ENCODE measurements around the gene C9orf78.
A peak's percentile ranks its signal among the peaks of the same experiment; 100 is the strongest.

C9orf78 gene

GRCh38 chr9:129863059-129863690 lies 28.1 kb upstream of the C9orf78 start:
- TF ChIP-seq POLR2A (IDR thresholded peaks at IDR 0.05; ENCODE audit: low read depth, low read length), result no peak
- FAIRE-seq (peak; percentile 78), DNase-seq (ENCODE audit: insufficient read length, low spot score) (peak; percentile 67)

- TF ChIP-seq POLR2A (IDR thresholded peaks at IDR 0.05; ENCODE audit: low read depth, low read length), result no peak
- FAIRE-seq, result no peak
- DNase-seq (ENCODE audit: insufficient read length, low spot score), result no peak
These were observed 26.4 kb upstream of the C9orf78 start for GRCh38 chr9:129861447-129861827.

DNA sequence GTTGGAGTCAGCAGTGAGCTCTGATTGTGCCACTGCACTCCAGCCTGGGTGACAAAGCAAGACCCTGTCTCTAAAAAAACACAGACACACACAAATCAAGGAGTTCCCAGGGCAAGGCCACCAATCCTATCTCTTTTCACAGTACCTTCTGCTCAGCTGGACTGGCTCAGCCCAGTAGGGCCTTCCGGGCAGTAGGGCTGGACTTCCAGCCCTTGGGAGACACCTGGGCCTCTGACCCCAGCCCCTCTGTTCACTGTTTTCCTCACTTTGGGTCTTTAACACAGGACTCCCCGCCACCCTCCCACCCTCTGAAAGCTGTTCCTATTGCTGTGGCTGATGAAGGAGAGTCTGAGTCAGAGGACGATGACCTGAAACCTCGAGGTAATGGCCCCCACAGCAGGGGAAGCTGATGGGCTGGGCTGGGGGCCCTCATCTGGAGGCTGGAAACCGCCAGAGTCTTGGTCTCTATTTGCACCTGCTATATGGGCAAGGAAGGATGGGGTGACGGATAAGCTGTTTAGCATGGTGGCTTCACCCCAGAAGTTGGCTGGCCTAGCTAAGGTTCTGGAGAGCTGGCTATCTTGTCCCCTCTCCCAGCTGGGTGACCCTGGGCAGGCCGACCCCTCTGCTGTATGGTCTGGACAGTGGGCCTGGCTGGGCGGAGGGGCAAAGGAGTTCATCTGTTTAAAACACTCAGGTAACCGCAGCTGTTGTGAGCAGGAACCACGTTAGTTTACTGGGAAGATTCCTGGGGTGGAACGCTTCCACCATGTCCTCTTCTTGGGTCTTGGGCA lies 25.8 kb upstream of the C9orf78 start:
- TF ChIP-seq POLR2A (IDR thresholded peaks at IDR 0.05; ENCODE audit: low read depth, low read length), result no peak
- FAIRE-seq (no peak), DNase-seq (ENCODE audit: insufficient read length, low spot score) (no peak)

DNA sequence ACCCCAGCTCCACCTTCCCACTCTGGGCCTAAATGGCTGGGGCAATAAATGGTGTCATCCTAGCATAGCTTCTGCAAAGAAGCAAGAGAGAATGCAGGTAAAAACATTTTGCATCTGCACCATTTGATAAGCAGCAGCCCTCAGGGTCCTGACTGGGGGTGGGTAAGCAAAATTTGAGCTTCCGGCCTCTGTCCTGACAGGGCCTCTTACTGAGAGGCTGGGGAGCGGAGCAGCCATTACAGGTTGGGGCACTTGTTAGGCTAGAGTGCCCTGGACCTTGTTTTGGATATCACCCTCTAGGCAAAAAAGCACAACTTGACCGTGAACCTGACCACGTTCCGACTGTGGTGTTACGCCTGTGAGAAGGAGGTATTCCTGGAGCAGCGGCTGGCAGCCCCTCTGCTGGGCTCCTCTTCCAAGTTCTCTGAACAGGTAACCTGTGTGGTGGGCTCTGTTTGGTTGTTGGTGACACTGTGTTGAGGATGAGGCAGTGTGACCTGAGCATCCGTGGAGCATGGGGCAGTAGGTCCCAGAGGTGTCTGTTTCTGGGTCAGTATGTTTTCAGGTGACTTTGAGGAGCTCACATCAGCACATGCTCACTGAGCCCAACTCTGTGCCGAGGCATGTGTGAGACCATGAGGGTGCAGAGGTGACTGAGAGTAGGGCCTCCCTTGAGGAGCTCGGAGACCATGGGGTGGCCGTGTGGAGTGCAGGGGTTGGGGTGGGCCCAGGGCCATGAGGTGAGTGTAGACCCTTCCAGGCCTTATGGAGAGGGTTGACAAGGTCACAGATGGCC lies 23.3 kb upstream of the C9orf78 start:
- no peak for FAIRE-seq
- no peak for TF ChIP-seq POLR2A (IDR thresholded peaks at IDR 0.05; ENCODE audit: low read depth, low read length)
- DNase-seq (ENCODE audit: insufficient read length, low spot score), result no peak

DNA sequence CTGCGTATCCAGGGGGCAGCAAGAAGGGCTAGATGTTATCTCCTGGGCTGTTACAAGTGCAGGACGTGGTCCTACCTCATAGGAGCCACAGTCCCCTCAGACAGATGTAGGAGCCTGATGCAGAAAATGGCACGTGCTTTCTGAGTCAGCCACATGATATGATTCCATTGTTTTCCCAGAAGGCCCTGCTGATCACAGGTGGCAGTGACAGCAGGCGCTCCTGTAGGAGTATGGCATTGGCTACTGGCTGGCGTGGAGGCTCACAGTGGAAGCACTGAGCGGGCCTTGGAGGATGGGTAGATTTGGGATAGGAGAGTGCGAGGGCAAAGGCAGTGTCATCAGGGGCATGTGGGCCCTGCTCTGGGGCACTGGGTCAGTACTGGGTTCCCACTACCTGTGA lies 22.1 kb upstream of the C9orf78 start:
- FAIRE-seq (no peak), DNase-seq (ENCODE audit: insufficient read length, low spot score) (no peak)
- TF ChIP-seq POLR2A (IDR thresholded peaks at IDR 0.05; ENCODE audit: low read depth, low read length), result no peak

- DNase-seq (ENCODE audit: insufficient read length, low spot score) (no peak), FAIRE-seq (no peak)
- no peak for TF ChIP-seq POLR2A (IDR thresholded peaks at IDR 0.05; ENCODE audit: low read depth, low read length)
These were observed 19.6 kb upstream of the C9orf78 start for GRCh38 chr9:129854588-129855110.

DNA sequence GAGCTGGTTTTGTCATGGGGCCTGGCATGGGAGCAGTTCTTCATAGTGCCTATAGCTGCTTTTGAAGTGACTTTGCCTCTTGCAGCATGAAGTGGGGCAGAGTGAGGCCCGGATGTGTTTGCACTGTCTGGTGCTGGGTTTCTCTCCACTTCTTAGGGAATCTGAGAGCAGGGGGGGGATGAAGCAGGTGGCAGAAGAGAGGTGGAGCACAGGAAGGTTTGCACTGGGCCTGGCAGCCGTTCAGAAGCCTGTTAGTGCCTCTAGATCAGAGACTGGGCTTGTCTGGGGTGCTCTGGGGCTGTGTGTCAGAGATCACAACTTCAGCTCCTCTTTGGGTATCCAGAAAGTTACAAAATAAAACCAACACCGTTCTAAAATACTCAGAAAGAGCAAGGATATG lies 18.5 kb upstream of the C9orf78 start:
- no peak for TF ChIP-seq POLR2A (IDR thresholded peaks at IDR 0.05; ENCODE audit: low read depth, low read length)
- FAIRE-seq, result no peak
- DNase-seq (ENCODE audit: insufficient read length, low spot score), result no peak

DNA sequence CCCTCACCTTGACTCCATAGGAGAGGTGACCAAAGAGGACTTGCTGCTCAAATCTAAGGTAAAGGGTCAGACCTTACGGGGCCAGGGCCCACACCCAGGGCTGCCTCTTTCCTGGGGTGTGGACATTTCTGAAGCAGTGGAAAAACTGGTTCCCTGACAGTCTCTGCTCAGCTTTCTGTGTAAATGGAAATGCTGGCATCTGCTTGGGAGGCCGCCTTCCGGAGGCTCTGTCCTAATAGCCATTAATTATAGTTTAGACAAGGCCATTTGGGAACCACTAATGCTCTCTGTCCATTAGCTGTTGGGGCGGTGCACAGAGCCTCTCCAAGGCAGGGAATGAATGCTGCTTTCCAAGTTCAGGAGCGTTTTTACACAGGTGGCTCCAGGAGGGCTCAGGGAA lies 17.5 kb upstream of the C9orf78 start:
- DNase-seq (ENCODE audit: insufficient read length, low spot score) (no peak), FAIRE-seq (no peak)
- no peak for TF ChIP-seq POLR2A (IDR thresholded peaks at IDR 0.05; ENCODE audit: low read depth, low read length)

- no peak for TF ChIP-seq POLR2A (IDR thresholded peaks at IDR 0.05; ENCODE audit: low read depth, low read length)
- DNase-seq (ENCODE audit: insufficient read length, low spot score) (no peak), FAIRE-seq (no peak)
These were observed 16.7 kb upstream of the C9orf78 start for GRCh38 chr9:129851821-129852220.

DNA sequence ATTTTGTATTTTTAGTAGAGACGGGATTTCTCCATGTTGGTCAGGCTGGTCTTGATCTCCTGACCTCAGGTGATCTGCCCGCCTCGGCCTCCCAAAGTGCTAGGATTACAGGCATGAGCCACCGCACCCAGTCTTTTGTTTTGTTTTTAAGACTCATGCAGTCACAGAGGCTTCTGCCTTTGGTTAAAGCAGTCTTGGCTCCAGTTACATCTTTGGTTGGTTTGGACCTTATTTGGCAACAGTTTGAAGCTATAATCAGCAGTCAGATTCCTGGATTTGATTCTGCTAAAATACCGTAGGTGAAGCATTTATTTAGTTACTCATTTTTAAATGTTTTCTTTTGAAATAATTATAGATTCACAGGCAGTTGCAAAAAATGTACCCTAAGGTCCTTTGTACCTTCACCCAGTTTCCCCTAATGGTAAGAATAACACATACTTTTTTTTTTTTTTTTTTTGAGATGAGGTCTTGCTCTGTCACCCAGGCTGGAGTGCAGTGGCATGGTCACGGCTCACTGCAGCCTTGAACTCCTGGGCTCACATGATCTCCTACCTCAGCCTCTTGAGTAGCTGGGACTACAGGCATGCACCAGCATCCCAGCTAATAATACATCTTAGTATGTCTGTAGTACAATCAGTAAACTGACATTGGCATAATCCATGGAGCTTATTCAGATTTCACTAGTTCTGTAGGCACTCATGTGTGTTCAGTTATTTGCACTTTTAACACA lies 15.9 kb upstream of the C9orf78 start:
- DNase-seq (ENCODE audit: insufficient read length, low spot score) (no peak), FAIRE-seq (no peak)
- TF ChIP-seq POLR2A (IDR thresholded peaks at IDR 0.05; ENCODE audit: low read depth, low read length), result no peak

- no peak for FAIRE-seq
- TF ChIP-seq POLR2A (IDR thresholded peaks at IDR 0.05; ENCODE audit: low read depth, low read length), result no peak
- DNase-seq (ENCODE audit: insufficient read length, low spot score), result no peak
These were observed 14.8 kb upstream of the C9orf78 start for GRCh38 chr9:129849901-129850300.

DNA sequence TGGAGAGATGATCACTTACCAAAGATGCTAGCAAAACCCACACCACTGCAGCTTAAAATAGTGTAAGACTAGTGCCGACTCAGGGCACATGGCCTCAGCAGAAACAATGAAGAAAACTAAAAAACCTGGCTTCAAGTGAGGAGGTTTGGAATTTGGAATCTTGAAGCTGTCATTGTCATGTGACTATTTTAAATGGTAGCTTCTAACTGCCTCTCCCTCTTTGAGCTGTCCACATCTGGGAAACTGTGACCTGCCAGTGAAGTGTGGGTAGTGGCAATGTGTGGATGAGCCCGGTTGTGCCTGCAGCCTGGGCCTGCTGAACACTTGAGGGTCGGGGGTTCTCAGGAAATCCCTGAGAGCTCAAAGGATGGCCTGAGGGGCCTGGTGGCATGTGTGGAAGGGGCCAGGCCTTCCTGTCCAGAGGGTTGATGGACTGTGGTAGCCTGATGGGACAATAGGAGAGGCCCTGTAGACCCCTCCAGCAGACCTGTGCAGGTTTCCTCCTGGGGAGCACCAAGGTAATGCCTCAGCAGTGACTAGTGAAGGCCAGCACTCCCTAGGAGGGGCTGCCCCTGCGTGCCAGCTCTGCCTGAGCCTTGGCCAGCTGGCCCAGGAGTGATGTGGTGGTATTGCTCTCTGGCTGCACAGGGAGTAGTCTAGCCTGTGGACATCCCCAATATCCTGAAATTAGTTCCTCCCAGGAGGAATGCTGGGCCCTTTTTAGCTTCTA lies 13.8 kb upstream of the C9orf78 start:
- no peak for FAIRE-seq
- TF ChIP-seq POLR2A (IDR thresholded peaks at IDR 0.05; ENCODE audit: low read depth, low read length), result no peak
- no peak for DNase-seq (ENCODE audit: insufficient read length, low spot score)

DNA sequence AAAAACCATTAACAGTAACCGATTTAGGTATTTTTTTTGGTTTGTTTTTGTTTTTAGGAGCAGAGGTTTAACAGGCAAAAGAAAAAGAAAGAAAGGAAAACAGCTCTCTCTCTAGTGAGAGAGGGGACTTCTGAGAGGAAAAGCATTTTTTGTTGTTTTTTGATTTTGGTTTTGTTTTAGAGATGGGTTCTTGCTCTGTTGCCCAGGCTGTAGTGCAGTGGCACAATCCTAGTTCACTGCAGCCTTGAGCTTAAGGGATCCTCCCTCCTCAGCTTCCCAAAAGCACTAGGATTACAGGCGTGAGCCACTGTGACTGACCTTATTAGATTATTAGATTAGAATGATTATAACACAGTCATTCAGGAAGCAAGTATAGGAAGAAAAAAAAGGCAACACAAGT lies 10.3 kb upstream of the C9orf78 start:
- FAIRE-seq (no peak), DNase-seq (ENCODE audit: insufficient read length, low spot score) (no peak)
- no peak for TF ChIP-seq POLR2A (IDR thresholded peaks at IDR 0.05; ENCODE audit: low read depth, low read length)

Data from H54 (cell line).